H9 (cell line): Measurements from ENCODE around the gene EXOC1L. TPM values are rescaled to one million over a fixed set of nuclear protein-coding genes. Genes with fewer than 3 reads are reported as not detected.

Experiments
- DNase-seq: peaks from one replicate; pipeline ENCODE4 v3.0.0-alpha.2; 2017
- H2AFZ ChIP-seq: one replicate; pipeline ENCODE4 v1.6.1; 2013; ENCODE audit warnings: mild to moderate bottlenecking, low read length, control low read depth, moderate library complexity
- H2AK5ac ChIP-seq: 2 replicates; pipeline ENCODE4 v1.6.1; 2013; ENCODE audit warnings: low read length, control low read depth, mixed read lengths; ENCODE audit not compliant: insufficient read length
- H2BK120ac ChIP-seq: one replicate; pipeline ENCODE4 v1.6.1; 2013; ENCODE audit warnings: low read depth, mild to moderate bottlenecking, low read length, control low read depth, inconsistent platforms; ENCODE audit not compliant: poor library complexity, severe bottlenecking
- H2BK12ac ChIP-seq: 2 replicates; pipeline ENCODE4 v1.6.1; 2013; ENCODE audit warnings: low read length, control low read depth, mixed read lengths, low read depth; ENCODE audit not compliant: insufficient read length
- H2BK15ac ChIP-seq: 2 replicates; pipeline ENCODE4 v1.6.1; 2013; ENCODE audit warnings: low read depth, low read length, control low read depth
- H2BK20ac ChIP-seq: one replicate; pipeline ENCODE4 v1.6.1; 2013; ENCODE audit warnings: low read depth, mild to moderate bottlenecking, low read length, control low read depth, inconsistent platforms; ENCODE audit not compliant: poor library complexity, severe bottlenecking
- H2BK5ac ChIP-seq: 2 replicates; pipeline ENCODE4 v1.6.1; 2013; ENCODE audit warnings: low read length, control low read depth, mixed read lengths; ENCODE audit not compliant: insufficient read length
- H3K14ac ChIP-seq: 2 replicates; pipeline ENCODE4 v1.6.1; 2013; ENCODE audit warnings: low read length, control low read depth; ENCODE audit not compliant: insufficient read depth
- H3K18ac ChIP-seq: 2 replicates; pipeline ENCODE4 v1.6.1; 2013; ENCODE audit warnings: low read depth, mild to moderate bottlenecking, mixed read lengths, low read length, control low read depth; ENCODE audit not compliant: insufficient read length
- H3K23ac ChIP-seq: 2 replicates; pipeline ENCODE4 v1.6.1; 2013; ENCODE audit warnings: low read length, control low read depth, mixed read lengths, low read depth; ENCODE audit not compliant: insufficient read length
- H3K23me2 ChIP-seq: 2 replicates; pipeline ENCODE4 v1.6.1; 2013; ENCODE audit warnings: low read depth, mild to moderate bottlenecking, mixed read lengths, low read length, control low read depth; ENCODE audit not compliant: insufficient read length, poor library complexity, severe bottlenecking
- H3K27ac ChIP-seq: 2 replicates; pipeline ENCODE4 v1.5.1; 2013; ENCODE audit warnings: low read length, control low read depth, mixed read lengths, low read depth; ENCODE audit not compliant: insufficient read length
- H3K27me3 ChIP-seq: 2 replicates; pipeline ENCODE4 v1.6.1; 2013; ENCODE audit warnings: low read length, control low read depth, inconsistent platforms; ENCODE audit not compliant: insufficient read depth
- H3K4ac ChIP-seq: 2 replicates; pipeline ENCODE4 v1.6.1; 2013; ENCODE audit warnings: low read depth, mild to moderate bottlenecking, control low read depth, inconsistent platforms, low read length, moderate library complexity
- H3K4me1 ChIP-seq: 2 replicates; pipeline ENCODE4 v1.6.1; 2013; ENCODE audit warnings: low read length, control low read depth, inconsistent platforms; ENCODE audit not compliant: insufficient read depth
- H3K4me2 ChIP-seq: 2 replicates; pipeline ENCODE4 v1.6.1; 2013; ENCODE audit warnings: low read length, control low read depth, mixed read lengths; ENCODE audit not compliant: insufficient read length, insufficient read depth
- H3K56ac ChIP-seq: 2 replicates; pipeline ENCODE4 v1.6.1; 2013; ENCODE audit warnings: low read depth, mild to moderate bottlenecking, mixed read lengths, low read length, control low read depth; ENCODE audit not compliant: insufficient read length
- H3K79me1 ChIP-seq: 2 replicates; pipeline ENCODE4 v1.6.1; 2013; ENCODE audit warnings: low read depth, mild to moderate bottlenecking, moderate library complexity, low read length, control low read depth, inconsistent platforms; ENCODE audit not compliant: insufficient read depth, poor library complexity, severe bottlenecking
- H3K79me2 ChIP-seq: 2 replicates; pipeline ENCODE4 v1.6.1; 2013; ENCODE audit warnings: low read length, control low read depth, inconsistent platforms; ENCODE audit not compliant: insufficient read depth
- H3K9ac ChIP-seq: 2 replicates; pipeline ENCODE4 v1.6.1; 2013; ENCODE audit warnings: low read length, control low read depth, mixed read lengths; ENCODE audit not compliant: insufficient read length; ENCODE audit errors: extremely low read depth
- H3K9me3 ChIP-seq: one replicate; pipeline ENCODE4 v1.6.1; 2013; ENCODE audit warnings: low read depth, low read length, inconsistent platforms; ENCODE audit not compliant: control insufficient read depth
- H3T11ph ChIP-seq: one replicate; pipeline ENCODE4 v1.6.1; 2013; ENCODE audit warnings: mild to moderate bottlenecking, low read length, control low read depth, inconsistent platforms
- H4K20me1 ChIP-seq: one replicate; pipeline ENCODE4 v1.6.1; 2013; ENCODE audit not compliant: control insufficient read depth, insufficient read length, insufficient read depth
- H4K5ac ChIP-seq: 2 replicates; pipeline ENCODE4 v1.6.1; 2013; ENCODE audit warnings: low read depth, mild to moderate bottlenecking, mixed read lengths, low read length, control low read depth; ENCODE audit not compliant: insufficient read length
- H4K8ac ChIP-seq: replicated peaks from 2 replicates; pipeline ENCODE4 v1.6.1; 2013; ENCODE audit warnings: low read length, control low read depth, mixed read lengths, low read depth; ENCODE audit not compliant: insufficient read length
- H4K91ac ChIP-seq: 2 replicates; pipeline ENCODE4 v1.6.1; 2013; ENCODE audit warnings: low read depth, mild to moderate bottlenecking, moderate library complexity, mixed read lengths, low read length, control low read depth; ENCODE audit not compliant: insufficient read length
- H3K27ac Mint-ChIP-seq, 3 experiments: 2 replicates in 2 of 3; 3 replicates in 1 of 3; pipeline ENCODE4 v1.8.0; 2020 to 2021; ENCODE audit warnings: mixed read lengths in 3 of 3, mild to moderate bottlenecking in 1 of 3, moderate library complexity in 1 of 3
- H3K27me3 Mint-ChIP-seq: 2 replicates; pipeline ENCODE4 v1.8.0; 2021; ENCODE audit warnings: low read depth, mild to moderate bottlenecking, moderate library complexity, mixed read lengths
- H3K36me3 Mint-ChIP-seq, 3 experiments: 2 replicates in 2 of 3; 3 replicates in 1 of 3; pipeline ENCODE4 v1.8.0; 2020 to 2021; ENCODE audit warnings: low read depth in 3 of 3, mixed read lengths in 3 of 3; ENCODE audit not compliant: insufficient read depth in 1 of 3
- H3K4me1 Mint-ChIP-seq, 2 experiments: 2 replicates each; pipeline ENCODE4 v1.8.0; 2020; ENCODE audit warnings: mixed read lengths in 2 of 2
- H3K4me3 Mint-ChIP-seq, 2 experiments: 2 replicates in 1 of 2; 3 replicates in 1 of 2; pipeline ENCODE4 v1.8.0; 2020 to 2021; ENCODE audit warnings: mild to moderate bottlenecking in 2 of 2, mixed read lengths in 2 of 2, moderate library complexity in 1 of 2
- H3K9me3 Mint-ChIP-seq, 2 experiments: 2 replicates in 1 of 2; 3 replicates in 1 of 2; pipeline ENCODE4 v1.8.0; 2020; ENCODE audit warnings: mild to moderate bottlenecking in 2 of 2, mixed read lengths in 2 of 2, moderate library complexity in 1 of 2
- WGBS: extraction: QIAGEN DNeasy Blood & Tissue Kit; methylation state at CpG from one replicate; pipeline ENCODE4 v1.1.7; 2013; ENCODE audit warnings: missing lambda C conversion rate, low lambda C conversion rate, mixed read lengths; ENCODE audit not compliant: insufficient read length; ENCODE audit errors: extremely low coverage; 5-methylcytosine and 5-hydroxymethylcytosine counted together
- total RNA-seq: library from RNA; stranded (reverse); gene quantifications from 2 replicates; pipeline ENCODE4 v1.2.1, GENCODE V29; 2021
- TF ChIP-seq, protein P1 (sequence below): fragments of 200-600 bp; sonication (generic); conservative IDR thresholded peaks from 3 replicates; pipeline ENCODE4 v1.8.0; 2021; ENCODE audit warnings: antibody characterized with exemption, mild to moderate bottlenecking

The EXOC1L gene
- total RNA-seq, 1 experiment from 2014 or later, result not detected

DNA sequence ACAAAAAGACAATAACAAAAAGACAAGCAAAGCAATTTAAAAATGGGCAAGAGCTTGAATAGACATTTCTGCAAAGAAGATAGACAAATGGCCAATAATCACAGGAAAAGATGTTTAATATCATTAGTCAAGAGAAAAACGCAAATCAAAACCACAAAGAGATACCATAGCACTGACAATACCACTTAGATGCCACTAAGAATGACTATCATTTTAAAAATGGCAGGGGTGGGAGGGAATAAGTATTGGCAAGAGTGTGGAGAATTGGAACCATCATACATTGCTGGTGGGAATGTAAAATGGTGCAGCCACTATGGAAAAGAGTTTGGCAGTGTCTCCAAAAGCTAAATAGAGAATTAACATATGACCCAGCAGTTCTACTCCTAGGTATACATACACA is 18.8 kb downstream of the EXOC1L start:
- peaks cover 0 to 14% (median 2%) of the 10 kb centered on the region in 3 experiments; a peak in 4 of 7 replicates for H3K36me3 Mint-ChIP-seq
- no peaks in the 10 kb centered on the region for H3K27me3 Mint-ChIP-seq
- Histone ChIP-seq H3K4ac (no peak overlapping the region), H2BK20ac (no peak overlapping the region), H3K27me3 (no peaks in the 10 kb centered on the region), H2BK120ac (no peak overlapping the region), H3K14ac (no peak overlapping the region), H2AFZ (no peak overlapping the region), H3K56ac (no peak overlapping the region), H2BK12ac (no peak overlapping the region), H2AK5ac (no peak overlapping the region), H3T11ph (no peak overlapping the region), H2BK5ac (no peak overlapping the region), H3K9ac (no peak overlapping the region), H3K9me3 (no peaks in the 10 kb centered on the region), H3K23me2 (no peaks in the 10 kb centered on the region), H3K4me1 (no peaks in the 10 kb centered on the region), H4K8ac (no peak overlapping the region), H4K91ac (no peak overlapping the region), H3K79me2 (no peaks in the 10 kb centered on the region), H3K23ac (no peak overlapping the region), H4K20me1 (no peaks in the 10 kb centered on the region), H4K5ac (no peak overlapping the region), H3K18ac (no peak overlapping the region), H3K4me2 (no peak overlapping the region), H3K27ac (no peak overlapping the region), H3K79me1 (no peaks in the 10 kb centered on the region), H2BK15ac (no peak overlapping the region)
- H3K27ac Mint-ChIP-seq, result no peak overlapping the region
- DNase-seq, result no peak
- TF ChIP-seq, protein P1, sequence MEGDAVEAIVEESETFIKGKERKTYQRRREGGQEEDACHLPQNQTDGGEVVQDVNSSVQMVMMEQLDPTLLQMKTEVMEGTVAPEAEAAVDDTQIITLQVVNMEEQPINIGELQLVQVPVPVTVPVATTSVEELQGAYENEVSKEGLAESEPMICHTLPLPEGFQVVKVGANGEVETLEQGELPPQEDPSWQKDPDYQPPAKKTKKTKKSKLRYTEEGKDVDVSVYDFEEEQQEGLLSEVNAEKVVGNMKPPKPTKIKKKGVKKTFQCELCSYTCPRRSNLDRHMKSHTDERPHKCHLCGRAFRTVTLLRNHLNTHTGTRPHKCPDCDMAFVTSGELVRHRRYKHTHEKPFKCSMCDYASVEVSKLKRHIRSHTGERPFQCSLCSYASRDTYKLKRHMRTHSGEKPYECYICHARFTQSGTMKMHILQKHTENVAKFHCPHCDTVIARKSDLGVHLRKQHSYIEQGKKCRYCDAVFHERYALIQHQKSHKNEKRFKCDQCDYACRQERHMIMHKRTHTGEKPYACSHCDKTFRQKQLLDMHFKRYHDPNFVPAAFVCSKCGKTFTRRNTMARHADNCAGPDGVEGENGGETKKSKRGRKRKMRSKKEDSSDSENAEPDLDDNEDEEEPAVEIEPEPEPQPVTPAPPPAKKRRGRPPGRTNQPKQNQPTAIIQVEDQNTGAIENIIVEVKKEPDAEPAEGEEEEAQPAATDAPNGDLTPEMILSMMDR, result no peak
- peaks cover 15 to 18% of the 10 kb centered on the region in 2 experiments; a peak in 4 of 5 replicates for H3K9me3 Mint-ChIP-seq
- no peak overlapping the region for H3K4me3 Mint-ChIP-seq
- peaks cover 10% of the 10 kb centered on the region in 2 experiments for H3K4me1 Mint-ChIP-seq
- WGBS, result no CpG with 5 or more reads among the region's 1 CpG
